Endothelial cell of umbilical vein (primary cell): ENCODE measurements around the gene COL4A2. TPM values are rescaled to one million over a fixed set of nuclear protein-coding genes. Genes with fewer than 3 reads are reported as not detected.

Source experiments
- BruUV-seq: library from RNA; stranded (reverse); fragments of 400-500 nt; replicated peaks from 2 replicates; lab custom pipeline; 2021; lab: Mats Ljungman, UMichigan
- CTCF ChIA-PET: fragments of 300-600, 350-600 bp; sonication (Branson Sonifier 250); formaldehyde crosslinking; loops from one replicate; lab custom pipeline; 2021; ENCODE audit warnings: antibody characterized with exemption, inconsistent platforms; lab: Charles Lee
- POLR2A ChIA-PET: fragments of 300-600, 350-600 bp; sonication (Branson Sonifier 250); formaldehyde crosslinking; loops from one replicate; lab custom pipeline; 2021; ENCODE audit warnings: antibody characterized with exemption, inconsistent platforms; lab: Charles Lee
- DNase-seq: peaks from one replicate; pipeline ENCODE4 v3.0.0-alpha.2; 2011; ENCODE audit warnings: low read depth, low spot score
- FAIRE-seq: peaks from 2 replicates; lab custom pipeline; 2011; peaks lifted over from hg19 to GRCh38; lab: Jason Lieb, UNC
- H2AFZ ChIP-seq: 2 replicates; pipeline ENCODE4 v1.6.0; 2012; ENCODE audit warnings: low read depth, low read length, control low read depth, inconsistent platforms
- H3K27ac ChIP-seq: 2 replicates; pipeline ENCODE4 v1.5.1; 2011; ENCODE audit warnings: low read depth, mild to moderate bottlenecking, control low read depth, low read length, moderate library complexity; ENCODE audit not compliant: insufficient read depth
- H3K27me3 ChIP-seq, 2 experiments: 2 replicates each; pipeline versions ENCODE4 v1.6.0 to v1.6.1; 2011; ENCODE audit warnings: low read length in 2 of 2, mixed read lengths in 1 of 2; ENCODE audit not compliant: control insufficient read depth in 2 of 2, insufficient read depth in 2 of 2
- H3K36me3 ChIP-seq, 2 experiments: 2 replicates in 1 of 2; 3 replicates in 1 of 2; pipeline ENCODE4 v1.5.1; 2011; ENCODE audit warnings: low read length in 2 of 2, mild to moderate bottlenecking in 1 of 2, moderate library complexity in 1 of 2; ENCODE audit not compliant: control insufficient read depth in 2 of 2, insufficient read depth in 2 of 2; ENCODE audit errors: extremely low read depth in 1 of 2
- H3K4me1 ChIP-seq: 3 replicates; pipeline ENCODE4 v1.5.1; 2011; ENCODE audit warnings: mild to moderate bottlenecking, low read length; ENCODE audit not compliant: control insufficient read depth, insufficient read depth; ENCODE audit errors: extremely low read depth
- H3K4me2 ChIP-seq: 2 replicates; pipeline ENCODE4 v1.6.1; 2011; ENCODE audit warnings: low read length, control low read depth, mixed read lengths; ENCODE audit not compliant: insufficient read depth
- H3K4me3 ChIP-seq, 3 experiments: fragments of 200-600 bp in 1 of 3; sonication (generic), shearing (Covaris generic) in 1 of 3; replicated peaks in 1 of 3; 2 replicates each; pipeline ENCODE4 v1.5.1; 2011 to 2016; ENCODE audit warnings: control low read depth in 3 of 3, low read length in 3 of 3, mild to moderate bottlenecking in 2 of 3, inconsistent platforms in 1 of 3, low read depth in 1 of 3, moderate library complexity in 1 of 3; ENCODE audit not compliant: insufficient read depth in 1 of 3
- H3K79me2 ChIP-seq: 2 replicates; pipeline ENCODE4 v1.6.0; 2012; ENCODE audit warnings: low read length, inconsistent platforms; ENCODE audit not compliant: control insufficient read depth, insufficient read depth
- H3K9ac ChIP-seq: replicated peaks from 2 replicates; pipeline ENCODE3; 2011; ENCODE audit warnings: low read length, control low read depth; ENCODE audit not compliant: insufficient read depth; ENCODE audit errors: extremely low read depth
- H3K9me1 ChIP-seq: replicated peaks from 3 replicates; pipeline ENCODE4 v1.6.0; 2011; ENCODE audit warnings: mild to moderate bottlenecking, low read length; ENCODE audit not compliant: control insufficient read depth, insufficient read depth; ENCODE audit errors: extremely low read depth
- H3K9me3 ChIP-seq: replicated peaks from 2 replicates; pipeline ENCODE4 v1.5.1; 2012; ENCODE audit warnings: low read length, inconsistent platforms; ENCODE audit not compliant: control insufficient read depth, insufficient read depth
- H4K20me1 ChIP-seq: replicated peaks from 2 replicates; pipeline ENCODE3; 2011; ENCODE audit warnings: mild to moderate bottlenecking, low read length; ENCODE audit not compliant: control insufficient read depth, insufficient read depth; ENCODE audit errors: extremely low read depth
- EZH2 ChIP-seq: IDR thresholded peaks from 2 replicates; pipeline ENCODE4 v1.6.1; 2012; ENCODE audit warnings: borderline replicate concordance, low read depth, mild to moderate bottlenecking, moderate library complexity, low read length, inconsistent platforms; ENCODE audit not compliant: severe bottlenecking
- FOS ChIP-seq: IDR thresholded peaks from 2 replicates; pipeline ENCODE4 v1.6.1; 2011; ENCODE audit warnings: mild to moderate bottlenecking, low read length, moderate library complexity, borderline replicate concordance; ENCODE audit not compliant: insufficient read depth
- GATA2 ChIP-seq: IDR thresholded peaks from 2 replicates; pipeline ENCODE4 v1.7.0; 2011; ENCODE audit warnings: low read depth, mild to moderate bottlenecking, moderate library complexity, mixed read lengths, low read length; ENCODE audit not compliant: insufficient read length, insufficient read depth
- JUN ChIP-seq: IDR thresholded peaks from 2 replicates; pipeline ENCODE4 v1.6.1; 2011; ENCODE audit warnings: borderline replicate concordance, low read depth; ENCODE audit not compliant: insufficient read length, insufficient read depth
- MYC ChIP-seq: IDR thresholded peaks from one replicate; pipeline ENCODE4 v1.6.1; 2011; ENCODE audit warnings: mild to moderate bottlenecking, low read depth, low read length
- POLR2A ChIP-seq: IDR thresholded peaks from 2 replicates; pipeline ENCODE4 v1.6.1; 2012; ENCODE audit warnings: low read depth, mild to moderate bottlenecking, control low read depth, low read length
- POLR2AphosphoS5 ChIP-seq: IDR thresholded peaks from 2 replicates; pipeline ENCODE4 v1.6.1; 2012; ENCODE audit warnings: low read depth, mild to moderate bottlenecking, control low read depth, low read length, moderate library complexity; ENCODE audit not compliant: insufficient read depth
- dilution Hi-C: fragments of 300-500 bp; cut with MboI; formaldehyde crosslinking; loops from one replicate; pipeline ENCODE4 v1.15.0; 2019; ENCODE audit warnings: low sequenced_read_pairs; ENCODE audit not compliant: extremely low pct_ligation_motif_present
- intact Hi-C: fragments of 100-400 bp; cut with micrococcal nuclease; formaldehyde crosslinking; loops from one replicate; pipeline ENCODE4 v1.10.0; 2022
- polyA plus RNA-seq, 4 experiments: library from polyadenylated mRNA; depleted of rRNA in 3 of 4; stranded (reverse) in 3 of 4; unstranded in 1 of 4; fragments of >200 nt; gene quantifications; 2 replicates each; pipeline versions ENCODE4 v1.2.1 to v1.2.3, GENCODE V29; 2011 to 2012; ENCODE audit warnings: missing spikeins in 1 of 4
- total RNA-seq: library from RNA; stranded (reverse); gene quantifications from 2 replicates; pipeline ENCODE4 v1.2.3, GENCODE V29; 2021
- TF ChIP-seq, protein P1 (sequence below), 2 donors: IDR thresholded peaks; 1 replicate in 1 of 2; 2 replicates in 1 of 2; pipeline ENCODE4 v1.5.1; 2011; ENCODE audit warnings: low read length in 2 of 2, mild to moderate bottlenecking in 2 of 2, moderate library complexity in 2 of 2, control low read depth in 1 of 2, inconsistent platforms in 1 of 2, low read depth in 1 of 2; ENCODE audit not compliant: insufficient read depth in 1 of 2; ENCODE audit errors: extremely low read depth in 1 of 2
- TF ChIP-seq, protein P2 (sequence below): IDR thresholded peaks from 2 replicates; pipeline ENCODE4 v1.6.1; 2011; ENCODE audit not compliant: insufficient read depth, insufficient read length

Gene COL4A2
- total and polyA plus RNA-seq, 2 donors (not counting 3 experiments of a cell fraction or from before 2014, with no cell fraction given), result 792 to 940 TPM

DNA sequence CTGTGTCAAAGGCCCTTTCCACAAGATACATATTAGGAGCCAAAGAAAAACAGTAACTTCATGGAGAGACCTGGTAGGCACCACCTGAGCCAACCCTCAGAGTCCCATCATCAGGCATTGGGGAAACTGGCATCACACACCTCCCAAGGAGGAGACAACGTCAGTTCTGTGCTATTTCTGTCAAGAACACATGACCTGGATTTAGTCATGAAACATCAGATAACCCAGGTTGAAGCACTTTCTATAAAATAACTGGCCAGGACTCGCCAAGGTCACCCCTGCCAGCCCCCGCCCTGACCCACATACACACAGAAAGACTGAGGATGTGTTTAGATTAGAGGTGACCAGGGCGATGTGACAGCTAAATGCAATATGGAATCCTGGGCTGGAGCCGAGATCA lies 35.8 kb upstream of the COL4A2 start:
- no peak for DNase-seq
- Histone ChIP-seq H3K4me3 (no peak overlapping the region), H3K9me3 (no peaks in the 10 kb centered on the region), H3K9ac (no peak overlapping the region), H3K27ac (no peak overlapping the region), H3K4me1 (peaks cover 12% of the 10 kb centered on the region), H3K27me3 (no peaks in the 10 kb centered on the region), H3K79me2 (peaks cover 57% of the 10 kb centered on the region), H3K9me1 (peaks cover under 1% of the 10 kb centered on the region), H4K20me1 (peaks cover 16% of the 10 kb centered on the region), H2AFZ (no peak overlapping the region), H3K4me2 (no peak overlapping the region), H3K36me3 (peaks cover 6 to 8% of the 10 kb centered on the region in 2 experiments)
- ChIA-PET POLR2A (no interaction called here), CTCF (interaction anchor here (1.0 kb wide), 1 partner anchor 12 kb away, joined by 3 read pairs; no protein-coding TSS in a partner anchor)
- TF ChIP-seq JUN (no peak), EZH2 (no peak), POLR2AphosphoS5 (no peak), GATA2 (no peak), FOS (no peak), POLR2A (no peak), MYC (no peak)
- TF ChIP-seq, protein P1, sequence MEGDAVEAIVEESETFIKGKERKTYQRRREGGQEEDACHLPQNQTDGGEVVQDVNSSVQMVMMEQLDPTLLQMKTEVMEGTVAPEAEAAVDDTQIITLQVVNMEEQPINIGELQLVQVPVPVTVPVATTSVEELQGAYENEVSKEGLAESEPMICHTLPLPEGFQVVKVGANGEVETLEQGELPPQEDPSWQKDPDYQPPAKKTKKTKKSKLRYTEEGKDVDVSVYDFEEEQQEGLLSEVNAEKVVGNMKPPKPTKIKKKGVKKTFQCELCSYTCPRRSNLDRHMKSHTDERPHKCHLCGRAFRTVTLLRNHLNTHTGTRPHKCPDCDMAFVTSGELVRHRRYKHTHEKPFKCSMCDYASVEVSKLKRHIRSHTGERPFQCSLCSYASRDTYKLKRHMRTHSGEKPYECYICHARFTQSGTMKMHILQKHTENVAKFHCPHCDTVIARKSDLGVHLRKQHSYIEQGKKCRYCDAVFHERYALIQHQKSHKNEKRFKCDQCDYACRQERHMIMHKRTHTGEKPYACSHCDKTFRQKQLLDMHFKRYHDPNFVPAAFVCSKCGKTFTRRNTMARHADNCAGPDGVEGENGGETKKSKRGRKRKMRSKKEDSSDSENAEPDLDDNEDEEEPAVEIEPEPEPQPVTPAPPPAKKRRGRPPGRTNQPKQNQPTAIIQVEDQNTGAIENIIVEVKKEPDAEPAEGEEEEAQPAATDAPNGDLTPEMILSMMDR (IDR thresholded peaks at IDR 0.05; ENCODE audit: extremely low read depth in 1 of 2, insufficient read depth in 1 of 2, low read depth in 1 of 2, low read length in 2 of 2), result no peak
- TF ChIP-seq, protein P2, sequence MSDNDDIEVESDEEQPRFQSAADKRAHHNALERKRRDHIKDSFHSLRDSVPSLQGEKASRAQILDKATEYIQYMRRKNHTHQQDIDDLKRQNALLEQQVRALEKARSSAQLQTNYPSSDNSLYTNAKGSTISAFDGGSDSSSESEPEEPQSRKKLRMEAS, result no peak
- no TSS peak for BruUV-seq
- intact Hi-C loops, result no loop called here
- dilution Hi-C loops, result no loop called here
- FAIRE-seq, result no peak
